Parathyroid adenoma (tissue), 2 donors: ENCODE data around the gene TBL2.
"Not testable (repeated sequence)": the region's sequence is repeated elsewhere in the genome, so short reads cannot be mapped to it uniquely, and the experiment has no call there.

Experiments used
- H2AFZ ChIP-seq: fragments of 300-600 bp; sonication (generic); one replicate; pipeline ENCODE4 v1.7.0; 2017; ENCODE audit warnings: antibody characterized with exemption, mild to moderate bottlenecking
- H3K27ac ChIP-seq: fragments of 300-600 bp; sonication (generic); one replicate; pipeline ENCODE4 v1.7.0; 2017
- H3K27me3 ChIP-seq: fragments of 300-600 bp; sonication (generic); one replicate; pipeline ENCODE4 v1.7.0; 2017; ENCODE audit warnings: low read length; ENCODE audit not compliant: control insufficient read depth, insufficient read depth
- H3K36me3 ChIP-seq: fragments of 300-600 bp; sonication (generic); one replicate; pipeline ENCODE4 v1.7.0; 2017; ENCODE audit warnings: low read length; ENCODE audit not compliant: control insufficient read depth, insufficient read depth
- H3K4me1 ChIP-seq: fragments of 300-600 bp; sonication (generic); one replicate; pipeline ENCODE4 v1.7.0; 2017; ENCODE audit warnings: control low read depth
- H3K4me2 ChIP-seq: fragments of 300-600 bp; sonication (generic); one replicate; pipeline ENCODE4 v1.7.0; 2017; ENCODE audit warnings: low read length
- H3K4me3 ChIP-seq: fragments of 300-600 bp; sonication (generic); one replicate; pipeline ENCODE4 v1.7.0; 2017; ENCODE audit warnings: low read depth, low read length
- H3K79me2 ChIP-seq: fragments of 300-600 bp; sonication (generic); one replicate; pipeline ENCODE4 v1.7.0; 2017; ENCODE audit warnings: control low read depth
- H3K9ac ChIP-seq: fragments of 300-600 bp; sonication (generic); one replicate; pipeline ENCODE4 v1.7.0; 2017; ENCODE audit warnings: mild to moderate bottlenecking
- H3K9me3 ChIP-seq: fragments of 300-600 bp; sonication (generic); one replicate; pipeline ENCODE4 v1.7.0; 2017; ENCODE audit warnings: low read length; ENCODE audit not compliant: control insufficient read depth
- TF ChIP-seq, protein P1 (sequence below): fragments of 300-600 bp; sonication (generic); IDR thresholded peaks from one replicate; pipeline ENCODE4 v1.7.0; 2017; ENCODE audit warnings: antibody characterized with exemption, mild to moderate bottlenecking
- donor health status: primary hyperparathyroidism.

TBL2 gene

DNA sequence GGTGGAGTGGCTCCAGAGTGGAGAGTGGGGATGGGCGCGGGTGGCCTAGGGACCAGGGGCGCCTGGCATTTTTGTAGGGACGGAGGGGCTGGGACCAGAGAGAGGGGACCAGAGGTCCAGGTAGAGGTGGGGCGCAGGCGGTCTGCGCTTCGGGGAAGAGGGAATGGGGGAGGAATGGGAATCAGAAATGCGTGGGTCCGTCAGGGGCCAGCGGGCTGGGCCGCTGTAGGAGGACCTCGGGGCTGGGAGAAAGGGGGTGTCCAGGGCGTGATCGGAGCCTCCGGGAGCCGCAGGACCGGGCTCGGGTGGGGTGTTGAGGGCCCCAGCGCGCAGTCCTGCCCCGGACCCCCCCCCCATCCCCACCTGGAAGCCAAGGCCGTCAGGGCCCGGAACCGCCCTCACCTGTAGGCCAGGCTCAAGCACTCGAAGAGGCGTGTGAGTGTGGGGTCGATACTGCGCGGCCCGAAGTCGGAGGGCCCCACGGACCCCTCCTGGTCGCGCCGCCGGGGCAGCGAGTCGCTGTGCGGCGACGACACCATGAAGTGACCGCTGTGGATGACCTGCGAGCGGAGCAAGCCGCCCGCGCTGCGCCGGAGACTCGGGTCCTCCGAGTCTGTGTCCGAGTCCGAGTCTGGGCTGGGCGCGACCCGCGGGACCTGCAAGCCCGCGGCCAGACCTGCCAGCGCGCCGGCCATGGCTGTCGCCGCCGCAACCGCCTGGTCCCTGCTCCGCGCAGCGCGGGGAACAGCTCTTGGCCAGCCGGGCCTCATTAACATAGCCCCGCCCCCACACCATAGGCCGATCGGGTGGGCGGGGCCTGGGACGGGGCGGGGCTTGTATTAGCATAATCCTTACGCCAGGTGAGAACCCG lies 45.7 kb upstream of the TBL2 start, which contains the start of gene MLXIPL:
TSS of gene MLXIPL (minus strand) at position 725 of the 871 bp plus-strand sequence. CDS start at position 695, 30 bp downstream.
- H3K4me2 ChIP-seq = peak within 1 kb of the TSS; percentile 70
- TF ChIP-seq, protein P1, sequence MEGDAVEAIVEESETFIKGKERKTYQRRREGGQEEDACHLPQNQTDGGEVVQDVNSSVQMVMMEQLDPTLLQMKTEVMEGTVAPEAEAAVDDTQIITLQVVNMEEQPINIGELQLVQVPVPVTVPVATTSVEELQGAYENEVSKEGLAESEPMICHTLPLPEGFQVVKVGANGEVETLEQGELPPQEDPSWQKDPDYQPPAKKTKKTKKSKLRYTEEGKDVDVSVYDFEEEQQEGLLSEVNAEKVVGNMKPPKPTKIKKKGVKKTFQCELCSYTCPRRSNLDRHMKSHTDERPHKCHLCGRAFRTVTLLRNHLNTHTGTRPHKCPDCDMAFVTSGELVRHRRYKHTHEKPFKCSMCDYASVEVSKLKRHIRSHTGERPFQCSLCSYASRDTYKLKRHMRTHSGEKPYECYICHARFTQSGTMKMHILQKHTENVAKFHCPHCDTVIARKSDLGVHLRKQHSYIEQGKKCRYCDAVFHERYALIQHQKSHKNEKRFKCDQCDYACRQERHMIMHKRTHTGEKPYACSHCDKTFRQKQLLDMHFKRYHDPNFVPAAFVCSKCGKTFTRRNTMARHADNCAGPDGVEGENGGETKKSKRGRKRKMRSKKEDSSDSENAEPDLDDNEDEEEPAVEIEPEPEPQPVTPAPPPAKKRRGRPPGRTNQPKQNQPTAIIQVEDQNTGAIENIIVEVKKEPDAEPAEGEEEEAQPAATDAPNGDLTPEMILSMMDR = no peak
- H3K79me2 ChIP-seq = no peaks in the 10 kb centered on the region
- no peaks in the 10 kb centered on the region for H3K9me3 ChIP-seq
- H3K27me3 ChIP-seq = no peaks in the 10 kb centered on the region
- peak within 1 kb of the TSS; percentile 73 for H3K4me3 ChIP-seq
- H3K4me1 ChIP-seq = peaks cover 5% of the 10 kb centered on the region
- no peak within 1 kb of the TSS for H3K27ac ChIP-seq
- peak within 1 kb of the TSS; percentile 17 for H3K9ac ChIP-seq
- peak within 1 kb of the TSS; percentile 68 for H2AFZ ChIP-seq
- H3K36me3 ChIP-seq = no peaks in the 10 kb centered on the region

DNA sequence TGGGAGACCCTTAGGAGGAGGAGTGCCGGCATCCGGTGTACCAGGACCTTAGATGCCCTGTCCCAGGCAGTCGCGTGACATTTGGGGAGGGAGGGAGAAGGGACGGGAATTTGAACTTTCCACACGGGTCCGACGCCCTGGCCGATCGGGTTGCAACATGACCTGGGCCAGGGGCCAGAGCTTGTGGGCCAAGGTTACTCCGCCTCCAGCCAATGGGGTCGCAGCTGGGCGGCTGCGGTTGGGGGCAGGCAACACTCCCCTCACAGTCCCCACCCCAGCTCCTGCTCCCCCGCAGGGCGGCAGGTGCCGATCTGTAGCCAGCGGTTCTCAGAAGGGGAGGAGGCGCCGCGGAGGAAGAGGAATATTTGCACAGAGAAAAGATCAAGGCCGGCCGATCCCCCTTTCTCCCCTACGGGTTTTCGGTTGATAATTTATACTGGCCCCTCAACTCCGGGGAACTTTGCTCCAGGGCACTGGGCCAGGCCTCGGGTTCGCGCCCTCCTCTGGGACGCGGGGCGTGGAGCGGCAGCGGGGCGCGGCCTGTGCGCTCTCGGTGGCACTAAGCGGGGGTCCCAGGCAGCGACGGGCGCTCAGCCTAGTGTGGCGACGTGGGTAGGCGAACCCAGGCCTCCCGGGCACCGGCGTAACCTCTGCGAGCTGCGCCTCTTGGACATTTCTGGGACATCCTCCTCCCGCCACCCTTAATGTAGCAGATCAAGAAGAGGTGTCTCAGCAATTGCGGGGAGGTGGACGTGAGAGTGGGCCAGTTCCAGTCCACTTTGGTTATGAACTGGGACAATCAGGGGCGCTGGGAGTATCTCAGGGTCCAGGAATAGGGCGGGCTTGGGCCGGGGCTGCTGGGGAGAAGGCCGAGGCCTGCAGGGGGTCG lies 44.8 kb upstream of the TBL2 start:
- TF ChIP-seq, protein P1 = no peak
- Histone ChIP-seq H3K4me1 (peaks cover 5% of the 10 kb centered on the region), H3K9me3 (no peaks in the 10 kb centered on the region), H3K9ac (peak overlapping the region; percentile 17), H3K4me2 (peak overlapping the region; percentile 70), H3K4me3 (peak overlapping the region; percentile 73), H3K79me2 (no peaks in the 10 kb centered on the region), H3K27me3 (no peaks in the 10 kb centered on the region), H3K27ac (no peak overlapping the region), H2AFZ (peak overlapping the region; percentile 68), H3K36me3 (no peaks in the 10 kb centered on the region)

DNA sequence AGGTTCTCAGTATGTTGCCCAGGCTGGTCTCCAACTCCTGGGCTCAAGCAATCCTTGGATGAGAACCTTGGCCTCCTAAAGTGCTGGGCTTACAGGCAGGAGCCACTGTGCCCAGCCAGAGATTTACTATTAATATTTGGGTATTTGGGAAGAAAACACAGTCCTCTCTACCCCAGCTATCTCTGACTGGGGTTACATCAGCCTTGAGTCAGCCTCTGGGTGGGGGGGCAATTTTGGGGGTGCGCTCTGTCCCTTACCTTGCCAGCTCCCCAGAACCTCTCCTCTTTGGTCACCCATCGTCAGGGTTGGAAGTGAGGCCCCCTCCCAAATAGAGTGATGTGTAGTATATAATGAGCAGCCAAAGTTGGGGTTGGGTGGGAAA lies 44.1 kb upstream of the TBL2 start:
- H3K9me3 ChIP-seq = no peaks in the 10 kb centered on the region
- H3K4me1 ChIP-seq = peaks cover 5% of the 10 kb centered on the region
- peak overlapping the region; percentile 70 for H3K4me2 ChIP-seq
- H3K4me3 ChIP-seq = peak overlapping the region; percentile 73
- no peak overlapping the region for H3K9ac ChIP-seq
- no peak overlapping the region for H3K27ac ChIP-seq
- no peaks in the 10 kb centered on the region for H3K36me3 ChIP-seq
- H3K27me3 ChIP-seq = no peaks in the 10 kb centered on the region
- no peaks in the 10 kb centered on the region for H3K79me2 ChIP-seq
- TF ChIP-seq, protein P1 = no peak
- peak overlapping the region; percentile 68 for H2AFZ ChIP-seq

DNA sequence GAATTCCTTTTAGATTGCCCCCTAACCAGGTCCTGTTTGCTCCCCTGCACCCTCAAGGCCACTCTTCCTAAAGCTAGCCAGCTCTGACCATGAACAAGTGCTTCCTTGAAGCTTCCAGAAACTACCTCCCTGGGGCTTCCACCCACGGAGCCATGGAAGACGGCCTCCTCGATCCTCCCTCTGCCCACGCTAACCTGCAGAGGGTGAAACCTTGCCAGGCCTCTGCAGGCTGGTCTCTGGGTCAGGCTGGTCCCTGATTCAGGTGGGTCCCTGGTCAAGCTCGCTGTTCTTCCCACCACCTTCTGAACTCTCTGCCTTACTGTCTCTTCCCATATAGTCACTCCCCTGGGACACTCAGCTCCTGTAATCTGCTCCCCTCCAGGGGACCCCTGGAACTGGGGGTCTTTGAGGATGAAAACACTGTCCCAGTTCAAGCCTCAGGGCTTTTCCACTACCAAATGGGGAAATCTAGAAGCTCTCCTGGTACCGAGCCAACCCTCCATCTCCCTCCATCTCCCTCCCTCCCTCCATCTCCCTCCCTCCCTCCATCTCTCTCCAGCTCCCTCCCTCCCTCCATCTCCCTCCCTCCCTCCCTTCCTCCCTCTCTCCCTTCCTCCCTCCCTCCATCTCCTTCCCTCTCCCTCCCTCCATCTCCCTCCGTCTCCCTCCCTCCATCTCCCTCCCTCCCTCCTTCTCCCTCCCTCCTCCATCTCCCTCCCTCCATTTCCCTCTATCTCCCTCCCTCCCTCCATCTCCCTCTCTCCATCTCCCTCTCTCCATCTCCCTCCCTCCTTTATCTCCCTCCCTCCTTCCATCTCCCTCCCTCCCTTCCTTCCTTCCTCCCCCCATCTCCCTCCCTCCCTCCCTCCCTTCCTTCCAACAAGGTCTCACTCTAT lies 43.0 kb upstream of the TBL2 start:
- H2AFZ ChIP-seq = no peak overlapping the region
- TF ChIP-seq, protein P1 = no peak
- no peaks in the 10 kb centered on the region for H3K79me2 ChIP-seq
- no peaks in the 10 kb centered on the region for H3K27me3 ChIP-seq
- H3K27ac ChIP-seq = no peak overlapping the region
- no peak overlapping the region for H3K9ac ChIP-seq
- no peak overlapping the region for H3K4me3 ChIP-seq
- H3K36me3 ChIP-seq = no peaks in the 10 kb centered on the region
- no peaks in the 10 kb centered on the region for H3K9me3 ChIP-seq
- no peak overlapping the region for H3K4me2 ChIP-seq
- peaks cover 5% of the 10 kb centered on the region for H3K4me1 ChIP-seq

DNA sequence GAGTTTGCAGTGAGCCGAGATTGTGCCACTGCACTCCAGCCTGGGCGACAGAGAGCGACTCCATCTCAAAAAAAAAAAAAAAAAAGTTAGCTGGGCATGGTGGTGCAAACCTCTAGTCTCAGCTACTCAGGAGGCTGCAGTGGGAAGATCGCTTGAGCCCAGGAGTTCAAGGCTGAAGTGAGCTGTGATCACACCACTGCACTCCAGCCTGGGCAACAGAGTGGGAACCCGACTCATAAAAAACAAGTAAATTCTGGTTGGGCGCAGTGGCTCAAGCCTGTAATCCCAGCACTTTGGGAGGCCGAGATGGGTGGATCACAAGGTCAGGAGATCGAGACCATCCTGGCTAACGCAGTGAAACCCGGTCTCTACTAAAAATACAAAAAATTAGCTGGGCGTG lies 41.0 kb upstream of the TBL2 start:
- not testable (repeated sequence) for H3K79me2 ChIP-seq, H3K36me3 ChIP-seq, H2AFZ ChIP-seq, H3K9ac ChIP-seq, H3K9me3 ChIP-seq, H3K27me3 ChIP-seq, H3K27ac ChIP-seq, H3K4me3 ChIP-seq, H3K4me2 ChIP-seq, H3K4me1 ChIP-seq
